Lung (tissue), 12 donors: ENCODE results near the gene DENND11. TPM values are rescaled to one million over a fixed set of nuclear protein-coding genes. Genes with fewer than 3 reads are reported as not detected.

ENCODE experiments used
- ATAC-seq: fragments of 200-7000 bp; cut with Tn5 transposase; one replicate; pipeline ENCODE4 v1.9.1; 2020; ENCODE audit warnings: moderate number of reproducible peaks; ENCODE audit not compliant: insufficient read depth, low FRiP score
- DNase-seq, 3 donors: peaks; one replicate each; pipeline ENCODE4 v3.0.0-alpha.2; 2013 to 2017
- H3K27ac ChIP-seq, 2 donors: one replicate each; pipeline ENCODE4 v1.5.1; 2013; ENCODE audit warnings: mild to moderate bottlenecking in 2 of 2, moderate library complexity in 2 of 2, control low read depth in 1 of 2, inconsistent platforms in 1 of 2, low read depth in 1 of 2, low read length in 1 of 2
- H3K27me3 ChIP-seq, 3 donors: one replicate each; pipeline ENCODE4 v1.5.1; 2013; ENCODE audit warnings: low read length in 2 of 3; ENCODE audit not compliant: control insufficient read depth in 3 of 3, insufficient read depth in 3 of 3
- H3K36me3 ChIP-seq, 4 donors: one replicate each; pipeline ENCODE4 v1.5.1; 2013; ENCODE audit warnings: low read length in 4 of 4, mild to moderate bottlenecking in 1 of 4, moderate library complexity in 1 of 4; ENCODE audit not compliant: control insufficient read depth in 4 of 4, insufficient read depth in 4 of 4
- H3K4me1 ChIP-seq, 5 donors: one replicate each; pipeline ENCODE4 v1.5.1; 2013; ENCODE audit warnings: low read length in 5 of 5, mild to moderate bottlenecking in 2 of 5, moderate library complexity in 1 of 5; ENCODE audit not compliant: control insufficient read depth in 5 of 5, insufficient read depth in 5 of 5
- H3K4me3 ChIP-seq: one replicate; pipeline ENCODE4 v1.5.1; 2013; ENCODE audit warnings: mild to moderate bottlenecking, control low read depth, moderate library complexity
- H3K9ac ChIP-seq, 2 donors: one replicate each; pipeline ENCODE4 v1.5.1; 2013; ENCODE audit warnings: low read length in 2 of 2, control low read depth in 1 of 2; ENCODE audit not compliant: insufficient read depth in 1 of 2
- H3K9me3 ChIP-seq, 4 donors: one replicate each; pipeline ENCODE4 v1.5.1; 2013; ENCODE audit warnings: low read length in 3 of 4, mild to moderate bottlenecking in 1 of 4, moderate library complexity in 1 of 4; ENCODE audit not compliant: control insufficient read depth in 4 of 4, insufficient read depth in 3 of 4
- CTCF ChIP-seq: IDR thresholded peaks from 2 replicates; pipeline ENCODE4 v1.5.1; 2012; ENCODE audit warnings: mild to moderate bottlenecking; ENCODE audit errors: control extremely low read depth, extremely low read depth
- WGBS, 2 donors: extraction: QIAGEN DNeasy Blood & Tissue Kit; methylation state at CpG; one replicate each; pipeline ENCODE4 v1.1.7; 2013; 5-methylcytosine and 5-hydroxymethylcytosine counted together
- polyA plus RNA-seq, 2 donors: library from polyadenylated mRNA; stranded (reverse); fragments of 200-250 nt; gene quantifications; one replicate each; pipeline ENCODE4 v1.2.1, GENCODE V29; 2013
- total RNA-seq, 2 donors: library from RNA; depleted of rRNA in 1 of 2; stranded (reverse); fragments of >200 nt in 1 of 2; gene quantifications; one replicate each; pipeline ENCODE4 v1.2.1, GENCODE V29; 2014 to 2021
- donor health status: control.
- donor health status: control.
- donor health status: Bipolar disorder and iron deficiency.
- donor health status: healthy.
- donor health status: DM: yes; HTN: yes; CAD: no.

The DENND11 gene
- total and polyA plus RNA-seq, 4 donors = 5.1 to 43.3 (median 16.2) TPM

- TF ChIP-seq CTCF = no peak
- no peak for ATAC-seq
- no peak overlapping the region for H3K4me3 ChIP-seq
- H3K36me3 ChIP-seq = peaks cover 2 to 9% (median 5%) of the 10 kb centered on the region in 4 donors
- H3K9ac ChIP-seq = no peak overlapping the region
- 96% methylated on average over 5 of the region's 5 CpGs for WGBS, 2 donors
- no peak overlapping the region for H3K27ac ChIP-seq
- H3K9me3 ChIP-seq = no peaks in the 10 kb centered on the region
- no peak for DNase-seq
- H3K27me3 ChIP-seq = no peaks in the 10 kb centered on the region
- peaks cover 0 to 23% (median 5%) of the 10 kb centered on the region in 5 donors for H3K4me1 ChIP-seq
These were observed 13.9 kb downstream of the DENND11 start for GRCh38 chr7:141688043-141688442.

GRCh38 chr7:141686670-141687069 is 15.3 kb downstream of the DENND11 start:
- TF ChIP-seq CTCF = no peak
- no peak overlapping the region for H3K4me3 ChIP-seq
- no peak overlapping the region for H3K9ac ChIP-seq
- H3K9me3 ChIP-seq = no peaks in the 10 kb centered on the region
- H3K4me1 ChIP-seq = peaks cover 0 to 22% (median 5%) of the 10 kb centered on the region in 5 donors
- 85 to 92% methylated on average over 6 of the region's 6 CpGs for WGBS, 2 donors
- DNase-seq (no peak), ATAC-seq (no peak)
- H3K27me3 ChIP-seq = no peaks in the 10 kb centered on the region
- peaks cover 9 to 14% (median 10%) of the 10 kb centered on the region in 4 donors for H3K36me3 ChIP-seq
- H3K27ac ChIP-seq = peak overlapping the region in 1 of 2 donors; percentile 47

GRCh38 chr7:141686074-141686473 is 15.9 kb downstream of the DENND11 start:
- Histone ChIP-seq H3K4me3 (no peak overlapping the region), H3K4me1 (peaks cover 0 to 22% (median 5%) of the 10 kb centered on the region in 5 donors), H3K27me3 (no peaks in the 10 kb centered on the region), H3K9ac (no peak overlapping the region), H3K9me3 (no peaks in the 10 kb centered on the region), H3K36me3 (peaks cover 10 to 16% (median 13%) of the 10 kb centered on the region in 4 donors), H3K27ac (no peak overlapping the region)
- 79 to 89% methylated on average over 3 of the region's 3 CpGs for WGBS, 2 donors
- no peak for TF ChIP-seq CTCF
- ATAC-seq = no peak
- no peak for DNase-seq
